ENCODE measurements around the gene PLCB3.
"Not testable (repeated sequence)": the region's sequence is repeated elsewhere in the genome, so short reads cannot be mapped to it uniquely, and the experiment has no call there.

PLCB3 gene

DNA sequence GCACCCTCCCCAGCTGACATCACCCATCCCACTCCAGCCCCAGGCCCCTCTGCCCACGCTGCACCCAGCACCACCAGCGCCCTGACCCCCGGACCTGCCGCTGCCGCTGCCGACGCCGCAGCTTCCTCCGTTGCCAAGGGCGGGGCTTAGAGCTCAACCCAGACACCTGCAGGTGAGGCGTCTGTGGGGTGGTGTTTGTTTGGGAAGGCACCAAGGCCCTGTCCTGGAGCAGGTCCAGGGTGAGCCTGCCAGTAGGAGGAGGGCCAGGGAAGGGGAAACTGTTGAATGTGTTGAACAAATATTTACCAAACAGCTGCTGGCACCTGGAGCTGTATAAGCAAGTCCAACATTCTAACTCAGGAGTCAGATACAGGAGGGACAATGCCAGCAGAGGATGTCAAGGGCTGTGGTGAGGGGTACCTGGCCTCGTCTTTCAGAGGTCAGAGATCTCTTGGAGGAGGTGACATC lies 13.8 kb upstream of the PLCB3 start:
- DNase-seq (ENCODE audit: low read depth): no peak

DNA sequence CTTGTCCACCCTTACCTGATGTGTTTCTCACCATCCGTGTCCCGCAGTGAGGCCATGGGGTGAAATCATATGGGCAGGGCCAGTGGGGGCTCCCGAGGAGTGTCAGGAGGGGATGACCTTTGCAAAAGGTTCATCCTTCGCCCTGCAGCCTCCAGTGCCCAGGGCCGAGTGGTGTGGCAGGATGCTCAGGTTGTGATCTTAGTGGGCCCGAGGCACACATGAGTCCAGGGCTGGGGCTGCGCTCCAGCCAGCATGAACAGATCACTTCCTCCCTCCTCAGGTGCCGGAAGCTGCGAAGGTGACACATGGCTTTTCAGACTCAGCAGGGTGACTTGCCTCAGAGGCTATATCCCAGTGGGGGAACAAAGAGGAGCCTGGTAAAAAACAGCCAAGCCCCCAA lies 13.3 kb upstream of the PLCB3 start:
- DNase-seq (ENCODE audit: low read depth): no peak

DNA sequence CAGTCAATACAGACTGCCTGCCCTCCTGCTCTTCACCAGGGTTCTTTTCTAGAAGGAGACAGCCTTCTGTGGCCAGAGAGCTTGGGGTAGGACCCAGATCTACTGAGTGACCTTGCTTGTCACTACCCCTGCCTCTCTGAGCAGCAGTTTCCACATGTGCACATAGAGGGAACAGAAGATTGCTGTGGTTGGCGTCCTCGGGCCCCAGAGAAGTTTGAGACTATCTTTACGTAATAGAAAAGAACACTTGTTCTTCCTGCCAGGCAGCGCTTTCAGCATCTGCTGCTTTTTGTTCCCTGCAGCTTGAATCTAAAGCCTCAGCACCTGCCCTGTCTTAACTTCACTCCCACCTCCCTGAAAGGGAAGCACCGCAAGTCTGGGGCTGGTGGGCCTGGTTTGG lies 12.3 kb upstream of the PLCB3 start:
- no peak for DNase-seq (ENCODE audit: low read depth)

GRCh38 chr11:64239662-64240434 lies 11.5 kb upstream of the PLCB3 start:
- DNase-seq (ENCODE audit: low read depth): no peak

DNA sequence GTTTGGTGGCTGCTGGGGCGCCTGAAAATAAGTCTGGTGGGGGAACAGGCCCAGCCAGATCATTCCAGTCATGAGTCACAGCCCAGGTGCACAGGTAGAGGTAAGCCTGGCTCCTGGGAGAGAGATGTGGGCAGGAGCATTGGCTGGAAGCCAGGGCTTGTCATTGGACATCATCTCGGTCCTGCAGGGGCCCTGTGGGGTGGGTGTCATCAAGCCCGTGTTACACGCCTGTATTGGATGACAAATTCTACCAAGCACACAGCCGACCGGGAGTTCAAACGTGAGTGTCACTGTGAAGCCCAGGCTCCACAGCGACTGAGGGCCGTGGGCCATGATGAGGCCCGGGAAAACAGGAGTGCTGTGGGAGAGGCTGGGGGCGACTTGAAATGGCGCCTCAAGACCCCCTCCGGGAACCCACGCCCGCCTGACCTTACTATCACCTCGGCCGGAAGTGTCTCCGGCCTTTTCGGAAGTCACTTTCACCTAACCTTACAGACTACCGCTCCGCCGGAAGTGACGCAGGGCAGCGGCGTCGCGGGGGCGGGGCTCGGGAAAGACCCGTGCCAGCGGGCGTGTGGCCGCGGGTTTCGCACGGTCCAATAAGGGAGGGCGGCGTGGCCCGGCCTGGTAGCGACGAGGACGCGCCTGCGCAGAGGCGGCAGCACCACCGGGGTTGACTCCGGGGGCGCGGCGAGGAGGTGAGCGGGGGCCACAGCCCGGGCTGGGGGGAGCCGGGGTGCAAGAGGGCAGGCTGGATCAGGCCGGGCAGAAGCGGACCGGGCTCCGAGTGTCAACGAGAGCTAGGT lies 10.7 kb upstream of the PLCB3 start, which contains the start of gene FKBP2:
Gene FKBP2 (plus strand): TSS at position 661 of the 806 bp plus-strand sequence. CDS start 1,293 bp downstream, outside the sequence.
- peak; percentile 77 for DNase-seq (ENCODE audit: low read depth)

DNA sequence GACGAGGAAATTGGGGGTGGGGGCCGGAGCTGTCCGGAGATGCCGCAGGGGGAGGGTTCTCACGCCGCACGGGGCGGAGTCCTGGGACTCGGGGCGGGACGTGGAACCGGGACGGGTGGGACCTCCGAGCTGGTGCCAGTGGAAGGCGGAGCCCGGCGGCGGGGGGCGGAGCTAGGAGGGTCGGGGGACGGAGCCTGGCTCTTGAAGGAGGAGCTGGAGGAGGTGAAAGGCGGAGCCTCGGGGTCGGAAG lies 10.2 kb upstream of the PLCB3 start:
- peak; percentile 88 for DNase-seq (ENCODE audit: low read depth)

DNA sequence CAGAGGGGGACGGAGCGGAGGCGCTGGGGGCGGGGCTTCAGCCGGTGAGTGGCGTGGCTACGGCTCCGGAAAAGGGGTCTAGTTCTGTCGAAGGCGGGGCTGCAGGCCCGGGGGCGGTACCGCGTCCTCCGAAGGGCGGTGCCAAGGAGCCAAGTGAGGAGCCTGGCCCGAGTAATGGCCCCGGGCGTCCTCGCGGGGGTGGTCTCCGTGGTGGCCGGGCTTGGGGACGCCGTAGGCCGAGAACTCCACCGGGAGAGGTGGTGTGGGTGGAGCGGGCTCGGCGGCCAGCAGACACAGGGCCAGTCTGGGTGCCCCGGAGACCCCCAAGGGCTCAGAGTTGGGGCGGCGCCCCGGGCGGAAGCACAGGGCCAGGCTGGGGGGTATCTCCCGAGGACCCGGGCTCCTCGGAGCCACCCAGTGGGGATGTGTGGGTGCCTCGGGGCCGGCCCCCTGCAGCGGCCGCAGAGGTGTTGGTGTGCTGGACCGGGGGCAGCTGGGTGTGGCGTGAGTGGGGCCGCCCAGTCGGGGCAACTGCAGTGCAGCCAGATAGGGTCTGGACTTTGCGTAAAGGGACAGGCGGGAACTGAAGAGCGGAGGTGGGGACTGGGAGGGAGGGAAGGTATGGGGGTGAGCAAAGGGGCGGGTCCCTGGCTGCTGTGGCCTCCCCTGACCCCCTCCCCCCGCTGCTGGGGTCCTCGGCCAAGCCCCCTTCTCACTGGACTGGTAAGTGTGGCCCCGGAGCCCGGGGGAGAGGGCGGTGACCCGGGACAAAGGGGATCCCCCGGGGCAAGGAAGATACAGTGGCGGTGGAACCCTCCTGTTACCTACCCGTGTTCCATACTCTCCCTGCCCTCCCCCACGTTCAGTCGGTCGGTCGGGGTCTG lies 9.6 kb upstream of the PLCB3 start:
- no peak for DNase-seq (ENCODE audit: low read depth)

- no peak for DNase-seq (ENCODE audit: low read depth)
Observed at GRCh38 chr11:64243236-64243854, 8.0 kb upstream of the PLCB3 start.

DNA sequence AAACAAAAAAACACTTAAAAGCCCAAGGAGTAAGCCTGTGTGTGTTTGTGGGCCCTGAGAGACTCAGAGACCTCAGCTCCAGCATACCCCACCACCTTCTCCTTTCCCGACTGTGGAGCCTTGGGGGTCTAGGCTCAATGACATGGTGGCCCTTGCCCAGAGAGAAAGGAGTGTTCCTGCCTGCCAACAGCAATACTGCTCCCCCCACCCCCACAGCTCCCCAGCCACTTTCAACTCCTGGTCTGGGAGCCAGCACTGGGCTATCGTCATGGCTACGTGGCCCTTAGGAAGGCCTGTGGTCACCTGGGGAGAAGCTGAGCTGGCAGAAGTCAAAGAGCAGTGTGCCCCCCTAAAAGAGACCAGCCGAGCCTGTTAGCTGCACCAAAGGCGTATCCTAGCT lies 7.2 kb upstream of the PLCB3 start:
- no peak for DNase-seq (ENCODE audit: low read depth)

GRCh38 chr11:64244966-64245365 lies 6.4 kb upstream of the PLCB3 start:
- DNase-seq (ENCODE audit: low read depth): no peak

GRCh38 chr11:64245401-64245796 lies 5.9 kb upstream of the PLCB3 start:
- DNase-seq (ENCODE audit: low read depth): no peak

DNA sequence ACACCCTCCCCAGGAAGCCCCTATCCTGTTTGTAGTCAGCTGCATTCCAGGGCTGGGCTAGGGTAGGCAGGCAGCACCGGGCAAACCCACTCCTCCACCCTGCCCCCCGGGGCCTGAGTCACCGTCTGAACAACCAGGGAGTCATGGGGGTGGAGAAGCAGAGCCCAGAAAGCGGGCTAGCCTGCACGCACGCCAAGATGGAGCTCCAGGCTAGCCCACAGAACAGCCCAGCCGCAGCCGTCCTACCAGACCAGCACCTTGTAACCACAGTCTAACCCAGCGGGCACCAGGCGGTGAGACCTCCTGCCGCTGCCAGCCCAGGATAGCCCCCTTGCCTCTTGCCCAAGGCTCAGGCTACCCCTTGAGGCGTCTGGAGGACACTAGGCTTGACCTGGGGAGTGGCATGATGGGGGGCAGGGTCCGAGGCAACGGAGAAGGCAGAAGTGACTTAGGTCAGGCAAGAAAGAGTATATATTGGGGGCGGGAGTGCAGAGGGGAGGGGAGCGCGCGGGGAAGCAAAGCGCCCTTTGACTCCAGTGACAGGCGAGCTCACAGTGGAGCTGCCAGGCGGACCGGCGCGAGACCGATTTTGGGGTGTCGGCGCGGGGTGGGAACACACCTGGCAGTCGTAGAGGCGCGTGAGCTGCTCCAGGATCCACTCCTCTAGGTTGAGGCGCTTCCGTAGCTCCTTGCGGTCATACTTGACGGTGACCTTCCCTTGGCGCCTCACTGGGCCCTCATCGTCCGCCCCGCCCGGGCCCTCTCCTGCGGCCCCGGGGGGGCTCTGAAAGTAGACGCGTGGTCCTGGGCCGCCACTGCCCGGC lies 5.3 kb upstream of the PLCB3 start:
- peak; percentile 67 for DNase-seq (ENCODE audit: low read depth)

DNA sequence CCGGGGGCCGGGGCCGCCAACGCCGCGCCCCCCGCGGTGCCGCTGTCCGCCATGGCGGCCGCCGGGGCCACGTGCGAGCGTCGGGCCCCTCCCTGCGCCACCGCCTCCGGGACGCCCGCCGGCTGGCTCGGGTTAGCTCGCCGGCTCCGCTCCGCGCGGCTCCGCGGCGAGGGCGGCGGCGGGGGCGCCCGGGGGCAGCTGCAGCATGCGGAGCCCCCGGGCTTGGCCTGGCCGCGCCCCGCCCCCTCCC lies 4.8 kb upstream of the PLCB3 start:
- not testable (repeated sequence) for DNase-seq (ENCODE audit: low read depth)

- DNase-seq (ENCODE audit: low read depth): no peak
Observed at GRCh38 chr11:64246871-64247728, 4.2 kb upstream of the PLCB3 start, which contains the start of gene PPP1R14B. Gene PPP1R14B, minus strand, starts transcription at chr11:64246943. Its CDS starts 270 bp downstream, at chr11:64246673.

GRCh38 chr11:64247729-64248531 lies 3.4 kb upstream of the PLCB3 start:
- no peak for DNase-seq (ENCODE audit: low read depth)

DNA sequence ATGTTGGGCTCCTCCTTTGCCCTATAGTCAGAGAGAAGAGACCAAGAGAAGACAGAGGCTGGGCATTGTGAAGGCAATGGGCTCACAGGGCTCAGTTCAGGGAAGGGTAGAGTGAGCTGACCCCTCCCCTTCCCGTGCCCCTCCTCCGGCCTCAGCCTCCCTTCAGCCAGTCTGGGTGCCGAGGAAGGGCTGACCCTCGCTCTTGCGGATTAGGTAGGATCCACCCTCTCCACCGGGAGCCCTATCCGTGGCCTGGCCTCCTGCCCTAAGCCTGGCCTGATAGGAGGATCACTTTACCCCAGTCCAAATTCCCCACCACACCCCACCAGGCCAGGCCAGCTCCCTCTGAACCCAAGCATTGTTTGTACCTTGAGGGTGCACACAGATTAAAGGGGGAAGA lies 2.8 kb upstream of the PLCB3 start:
- DNase-seq (ENCODE audit: low read depth): no peak

DNA sequence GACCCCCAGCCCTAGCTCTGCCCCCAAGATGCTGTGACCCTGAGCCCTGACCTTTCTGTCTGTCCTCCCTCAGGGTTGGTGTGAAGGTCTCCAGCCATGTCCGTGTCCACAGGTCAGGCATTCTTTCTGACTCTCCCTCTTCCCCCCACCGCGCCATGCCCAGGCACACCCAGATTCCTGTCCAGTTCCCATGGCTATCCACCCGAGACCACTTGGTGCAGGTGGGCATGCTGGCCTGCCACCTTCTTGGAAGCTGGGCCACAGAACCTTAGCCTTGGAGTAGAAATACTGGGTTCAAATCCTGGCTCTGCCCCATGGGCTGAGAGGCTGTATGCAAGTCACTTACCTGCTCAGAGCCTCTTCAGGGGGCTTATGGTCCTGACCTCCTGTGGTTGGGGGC lies 2.3 kb upstream of the PLCB3 start:
- no peak for DNase-seq (ENCODE audit: low read depth)

DNA sequence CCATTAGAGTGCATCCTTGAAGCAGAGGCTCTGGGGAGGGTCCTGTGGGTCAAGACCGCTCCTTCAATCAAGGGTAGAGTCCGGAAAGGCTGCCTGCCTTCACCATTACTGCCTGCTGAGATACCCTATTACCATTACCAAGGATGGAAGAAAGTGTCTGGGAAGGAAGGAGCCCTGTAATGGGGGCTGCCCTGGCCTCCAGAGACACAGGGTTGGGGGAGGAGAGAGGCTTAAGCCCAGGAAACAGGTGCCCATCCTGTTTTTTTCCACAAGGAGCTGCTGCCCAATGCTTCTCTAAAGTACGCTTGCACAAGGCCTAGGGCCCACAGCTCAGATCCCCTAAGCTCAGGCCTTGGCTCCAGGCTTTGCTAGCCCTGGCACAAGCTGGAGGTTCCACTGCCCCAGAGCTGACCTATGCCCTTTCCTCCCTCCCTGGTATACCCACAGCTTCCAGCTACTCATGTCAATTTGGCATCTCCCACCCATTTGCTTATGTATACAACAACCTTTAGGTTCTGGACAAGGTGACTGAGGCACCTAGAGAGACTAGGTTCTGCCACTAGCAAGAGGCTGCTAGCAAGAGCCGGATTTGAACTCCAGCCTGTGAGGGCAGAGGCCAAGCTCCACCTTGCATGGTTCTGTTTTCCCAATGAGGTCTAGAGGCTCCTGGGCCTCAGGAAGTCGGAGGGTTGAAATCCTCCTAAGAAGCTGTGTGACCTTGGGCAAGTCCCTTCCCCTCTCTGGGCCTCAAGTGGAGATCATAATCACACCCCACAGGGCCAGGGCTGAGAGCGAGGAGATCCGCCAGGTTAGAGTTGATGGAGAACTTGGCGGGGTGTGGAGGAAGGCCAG lies 1.5 kb upstream of the PLCB3 start:
- DNase-seq (ENCODE audit: low read depth): no peak

Measured in GM04503 (cell line).